B cell (primary cell): Measurements from ENCODE around the gene PLCB4.

Experiments
- CTCF ChIP-seq: fragments of 200-600 bp; IDR thresholded peaks from one replicate; pipeline ENCODE4 v1.8.0; 2022; ENCODE audit warnings: antibody characterized with exemption, mild to moderate bottlenecking
- EZH2 ChIP-seq: IDR thresholded peaks from 2 replicates; pipeline ENCODE4 v1.6.1; 2012; ENCODE audit warnings: borderline replicate concordance, low read depth, mild to moderate bottlenecking, moderate library complexity, low read length; ENCODE audit not compliant: insufficient read depth, poor library complexity, severe bottlenecking

DNA sequence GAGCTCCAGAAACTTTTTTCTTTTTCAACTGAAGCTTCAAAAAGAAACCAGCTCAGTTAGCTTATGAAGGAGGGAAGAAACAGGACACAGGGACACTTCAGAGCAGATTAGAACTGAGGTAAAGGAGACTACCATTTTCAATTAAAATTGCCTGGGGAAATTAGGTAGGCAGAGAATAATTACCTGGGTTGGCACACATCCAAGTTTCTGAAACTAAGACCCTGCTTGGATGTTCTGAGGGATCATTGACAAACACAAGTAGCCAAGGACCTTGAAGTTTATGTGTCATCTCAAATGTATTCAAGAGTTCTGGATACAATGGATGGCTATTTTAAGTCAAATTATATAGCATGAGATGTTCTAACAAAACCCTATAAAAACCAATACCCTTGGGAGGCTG, 137.6 kb downstream of the PLCB4 start:
- TF ChIP-seq CTCF (no peak), EZH2 (no peak)
